Transverse colon (tissue), 4 donors: ENCODE results near the gene MEGF9.

Experiments
- CTCF ChIP-seq, 5 experiments: fragments of 200-600 bp in 3 of 5; fragments of 450-650 bp in 2 of 5; sonication (generic) in 3 of 5; IDR thresholded peaks; 1 replicate in 2 of 5; 2 replicates in 3 of 5; pipeline ENCODE4 v1.5.1; 2016 to 2017; ENCODE audit warnings: antibody characterized with exemption in 5 of 5, inconsistent platforms in 3 of 5, mild to moderate bottlenecking in 2 of 5, moderate library complexity in 1 of 5
- EP300 ChIP-seq: sonication (generic); formaldehyde crosslinking; IDR thresholded peaks from one replicate; pipeline ENCODE4 v1.6.1; 2017; ENCODE audit warnings: antibody characterized with exemption, low read depth
- POLR2A ChIP-seq: fragments of 450-650 bp; IDR thresholded peaks from one replicate; pipeline ENCODE4 v1.6.1; 2016; ENCODE audit warnings: antibody characterized with exemption, mild to moderate bottlenecking, moderate library complexity
- POLR2AphosphoS5 ChIP-seq, 3 donors: sonication (generic); formaldehyde crosslinking; IDR thresholded peaks; one replicate each; pipeline ENCODE4 v1.6.1; 2016; ENCODE audit warnings: antibody characterized with exemption in 3 of 3

GRCh38 chr9:120592210-120592609 lies 122.1 kb downstream of the MEGF9 start:
- TF ChIP-seq POLR2AphosphoS5 (IDR thresholded peaks at IDR 0.05): no peak
- no peak for TF ChIP-seq CTCF (IDR thresholded peaks at IDR 0.05)
- TF ChIP-seq EP300: no peak
- no peak for TF ChIP-seq POLR2A
